Esophagus muscularis mucosa (tissue), 3 donors: Measurements from ENCODE around the gene TCERG1L.

Experiments used
- CTCF ChIP-seq, 3 experiments: fragments of 200-600 bp in 2 of 3; fragments of 450-650 bp in 1 of 3; sonication (generic) in 2 of 3; IDR thresholded peaks; one replicate each; pipeline ENCODE4 v1.5.1; 2017 to 2019; ENCODE audit warnings: antibody characterized with exemption in 3 of 3, mild to moderate bottlenecking in 2 of 3, moderate library complexity in 1 of 3
- POLR2A ChIP-seq: fragments of 450-650 bp; IDR thresholded peaks from one replicate; pipeline ENCODE4 v1.6.1; 2017; ENCODE audit warnings: antibody characterized with exemption, moderate library complexity, mild to moderate bottlenecking, low read depth
- POLR2AphosphoS5 ChIP-seq, 2 donors: sonication (generic); formaldehyde crosslinking; IDR thresholded peaks; one replicate each; pipeline ENCODE4 v1.6.1; 2017; ENCODE audit warnings: antibody characterized with exemption in 2 of 2

DNA sequence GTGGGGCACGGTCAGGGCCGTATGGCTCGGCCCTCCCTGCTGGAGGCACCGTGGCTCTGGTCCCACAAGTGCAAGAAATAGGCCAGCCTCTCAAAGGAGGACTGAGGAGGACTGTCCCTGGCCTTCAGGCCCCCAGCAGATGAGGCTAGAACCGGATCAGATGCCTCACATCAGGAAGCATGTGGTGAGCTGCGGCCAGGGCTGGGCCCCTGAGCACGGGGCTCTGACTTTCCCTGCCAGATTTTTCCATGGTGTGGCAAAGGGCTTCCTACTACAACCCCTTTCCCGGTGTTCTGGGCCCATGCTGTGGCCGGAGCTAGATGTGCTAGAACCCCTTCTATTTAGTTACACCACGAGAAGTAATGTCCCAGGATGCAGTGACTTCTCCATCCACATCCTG is 100.4 kb downstream of the TCERG1L start:
- TF ChIP-seq POLR2AphosphoS5 (IDR thresholded peaks at IDR 0.05) (no peak), CTCF (IDR thresholded peaks at IDR 0.05) (no peak), POLR2A (no peak)
